NCI-H187 (cell line): ENCODE results near the gene LRRC51.
"Not testable (repeated sequence)": the region's sequence is repeated elsewhere in the genome, so short reads cannot be mapped to it uniquely, and the experiment has no call there.

Source experiments
- DNase-seq, 2 experiments: peaks; one replicate each; lab custom pipeline; 2025; lab: John Stamatoyannopoulos, UW

LRRC51 gene

DNA sequence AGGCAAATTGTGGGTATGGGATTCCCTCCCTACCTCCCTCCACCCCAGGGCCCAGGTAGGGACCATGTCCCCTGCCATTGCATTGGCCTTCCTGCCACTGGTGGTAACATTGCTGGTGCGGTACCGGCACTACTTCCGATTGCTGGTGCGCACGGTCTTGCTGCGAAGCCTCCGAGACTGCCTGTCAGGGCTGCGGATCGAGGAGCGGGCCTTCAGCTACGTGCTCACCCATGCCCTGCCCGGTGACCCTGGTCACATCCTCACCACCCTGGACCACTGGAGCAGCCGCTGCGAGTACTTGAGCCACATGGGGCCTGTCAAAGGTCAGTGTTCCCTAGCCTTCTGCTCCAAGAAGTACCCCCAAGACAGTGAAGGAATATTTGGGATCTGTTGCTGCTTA, 25.2 kb downstream of the LRRC51 start, which contains the start of gene TOMT:
TSS of gene TOMT (plus strand) at position 37 of the 400 bp plus-strand sequence. CDS start at position 65, 28 bp downstream.
- no peak for DNase-seq

DNA sequence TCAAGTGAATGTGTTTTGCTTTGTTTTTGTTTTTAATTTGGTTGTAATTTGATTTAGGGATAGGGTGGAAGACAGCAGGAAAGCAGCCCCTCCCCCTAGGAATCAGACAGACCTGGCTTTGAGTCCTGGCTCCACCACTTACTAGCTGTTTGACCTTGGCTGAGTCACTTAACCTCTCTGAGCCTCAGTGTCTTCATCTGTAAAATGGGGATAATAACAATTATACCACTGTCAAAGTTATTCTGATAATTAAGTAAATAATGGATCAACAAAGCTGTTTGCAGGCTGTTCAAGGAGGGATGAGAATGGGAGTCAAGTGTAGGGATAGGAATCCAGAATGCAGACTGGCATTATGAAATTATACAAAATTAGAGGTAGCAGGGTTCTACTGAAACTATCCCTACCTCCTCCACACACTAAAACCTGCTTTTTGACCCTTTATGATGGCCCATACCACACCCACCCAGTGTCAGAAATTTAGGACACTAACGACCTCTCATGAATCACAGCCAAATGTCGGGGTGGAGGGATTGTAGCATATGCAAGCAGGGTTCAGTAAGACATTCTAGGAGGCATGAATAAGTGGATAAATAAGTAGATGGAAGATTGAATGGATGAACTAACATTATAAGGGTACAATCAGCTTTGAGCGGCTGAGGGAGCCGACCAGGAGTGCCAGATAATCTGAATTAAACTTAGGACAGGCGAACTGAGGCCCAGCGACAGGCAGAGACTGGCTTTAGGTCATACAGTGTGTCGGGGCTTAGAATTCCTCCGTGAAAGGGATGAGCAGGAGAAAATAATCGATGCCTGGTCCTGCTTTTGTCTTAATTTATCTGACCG, 30.9 kb downstream of the LRRC51 start:
- DNase-seq: no peak

DNA sequence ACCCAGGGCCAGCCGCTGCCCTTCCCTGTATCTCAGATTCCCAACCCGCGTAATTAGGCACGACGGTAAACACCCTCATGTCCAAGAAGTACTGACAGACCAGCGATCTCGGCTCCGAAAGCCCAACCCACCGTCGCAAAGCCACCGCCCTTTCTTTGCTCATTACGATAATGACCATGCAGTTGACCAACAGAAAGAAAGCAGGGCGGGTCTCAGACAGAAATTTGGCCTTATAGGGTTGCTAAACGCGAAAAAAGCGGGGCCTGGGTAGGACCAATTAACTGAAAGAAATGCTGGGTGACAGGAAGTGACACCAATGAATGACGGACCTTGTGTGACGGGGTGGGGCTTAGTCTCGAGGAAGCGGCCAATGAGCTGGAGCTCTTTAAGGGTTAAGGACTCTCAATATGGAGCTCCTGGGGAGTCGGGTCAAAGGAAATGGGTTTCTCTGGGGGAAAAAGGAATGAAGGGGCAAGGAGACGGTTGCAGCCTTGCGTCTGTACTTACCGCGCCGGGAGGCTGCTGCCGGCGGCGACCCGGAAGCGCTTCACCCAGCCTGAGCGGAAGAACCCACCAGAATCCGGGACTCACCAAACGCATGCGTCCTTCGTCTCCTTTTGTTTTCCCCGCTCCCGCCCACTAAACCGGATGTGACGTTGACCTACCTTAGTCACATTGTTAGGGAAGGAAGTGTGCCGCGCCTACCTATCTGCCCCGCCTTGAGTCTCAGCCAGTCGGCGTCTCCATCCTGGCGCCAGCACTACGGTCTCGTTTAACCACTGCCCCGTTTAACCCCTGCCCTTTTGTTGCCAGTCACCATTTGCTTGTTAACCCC, 31.7 kb downstream of the LRRC51 start, which contains the start of gene ANAPC15:
TSS of gene ANAPC15 (minus strand) at position 553 of the 835 bp plus-strand sequence. CDS start 1,419 bp downstream, outside the sequence.
- peak; percentile 97 to 99 for DNase-seq

DNA sequence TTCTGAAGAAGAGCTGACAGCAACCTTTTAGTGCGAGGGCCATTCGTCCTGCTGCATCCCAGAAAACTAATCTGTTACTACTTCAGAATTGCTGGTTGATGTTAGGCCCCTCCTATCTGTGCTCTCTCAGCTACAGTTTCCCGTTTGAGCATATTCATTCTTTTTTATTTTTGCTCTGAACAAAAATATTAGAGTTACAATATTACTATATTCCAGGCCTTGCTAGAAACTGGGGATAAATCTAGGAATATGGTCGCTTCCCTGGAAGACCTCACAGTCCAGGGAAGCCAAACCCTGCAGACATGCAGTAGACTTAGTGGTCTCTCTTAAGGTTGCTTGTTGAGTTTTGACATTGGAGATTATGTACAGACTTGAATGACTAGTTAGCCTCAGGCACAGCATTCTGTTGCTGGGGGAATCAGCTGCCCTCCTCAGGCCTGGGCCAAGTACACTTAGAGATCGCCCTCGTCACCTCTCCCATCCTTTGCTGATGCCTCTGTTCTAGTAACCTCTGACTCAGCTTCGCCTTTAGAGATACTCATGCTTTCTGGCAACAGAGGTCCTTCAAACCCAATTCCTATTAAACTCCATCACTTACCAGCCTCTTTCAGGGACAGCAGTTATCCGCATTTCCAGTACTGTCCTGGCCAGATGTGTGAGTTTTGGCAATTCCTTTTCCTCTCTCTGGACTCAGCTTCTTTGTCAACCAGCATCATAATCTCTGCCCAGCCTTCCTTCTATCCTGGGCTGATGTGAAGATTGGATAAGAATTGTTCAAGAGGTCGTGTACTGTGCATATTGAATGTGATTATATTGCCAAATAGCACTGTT, 32.5 kb downstream of the LRRC51 start:
- no peak for DNase-seq

DNA sequence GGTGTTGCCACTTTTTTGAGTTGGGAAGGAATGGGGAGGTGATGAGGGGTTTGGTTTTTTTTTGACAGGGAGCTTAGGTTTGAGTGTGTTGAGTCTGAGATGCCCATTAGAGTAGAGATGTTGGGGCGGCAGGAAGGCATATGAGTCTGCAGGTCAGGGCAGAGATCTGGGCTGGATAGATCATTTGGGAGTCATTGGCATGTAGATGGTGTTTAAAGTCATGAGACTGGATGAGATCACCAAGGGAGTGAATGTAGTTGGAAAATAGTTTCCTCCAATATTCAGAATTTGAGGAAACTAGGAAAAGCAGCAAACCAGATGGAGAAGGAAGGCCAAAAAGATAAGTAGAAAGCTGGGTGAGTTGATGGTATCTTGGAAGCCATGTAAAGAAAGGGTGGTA, 33.9 kb downstream of the LRRC51 start:
- DNase-seq: no peak

DNA sequence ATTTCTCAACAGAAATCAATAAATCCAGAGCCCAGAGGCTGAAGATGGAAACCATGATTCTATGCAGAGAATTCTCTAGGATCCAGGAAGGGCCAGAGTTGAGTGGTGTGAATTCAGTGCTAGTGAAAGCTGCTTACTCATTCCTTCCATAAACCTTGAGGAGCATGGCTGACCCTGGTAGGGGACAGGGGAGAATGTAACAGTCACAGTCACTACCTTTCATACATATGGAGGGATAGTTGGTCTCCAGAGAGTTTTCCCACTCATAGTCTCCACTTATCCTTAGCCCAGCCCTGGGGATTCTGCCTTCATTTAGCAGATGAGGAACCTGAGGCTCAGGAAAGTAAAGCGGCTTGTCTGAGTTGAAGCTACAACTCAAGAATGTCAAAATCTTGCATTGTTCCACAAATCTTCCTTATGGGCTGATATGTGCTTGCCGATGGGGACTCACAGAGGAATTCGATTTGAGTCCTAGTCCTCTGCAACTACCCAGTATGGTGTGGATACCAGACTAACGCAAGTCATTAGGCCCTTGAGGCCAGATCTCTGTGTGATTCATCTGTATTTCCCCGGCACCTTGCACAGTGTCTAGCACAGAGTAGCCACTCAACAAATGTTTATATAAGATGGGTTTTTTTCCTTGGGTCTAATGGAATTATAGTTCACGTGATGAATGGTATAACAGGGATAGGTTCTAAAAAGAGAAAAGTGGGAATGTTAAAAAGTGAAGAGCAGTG, 35.5 kb downstream of the LRRC51 start:
- no peak for DNase-seq

DNA sequence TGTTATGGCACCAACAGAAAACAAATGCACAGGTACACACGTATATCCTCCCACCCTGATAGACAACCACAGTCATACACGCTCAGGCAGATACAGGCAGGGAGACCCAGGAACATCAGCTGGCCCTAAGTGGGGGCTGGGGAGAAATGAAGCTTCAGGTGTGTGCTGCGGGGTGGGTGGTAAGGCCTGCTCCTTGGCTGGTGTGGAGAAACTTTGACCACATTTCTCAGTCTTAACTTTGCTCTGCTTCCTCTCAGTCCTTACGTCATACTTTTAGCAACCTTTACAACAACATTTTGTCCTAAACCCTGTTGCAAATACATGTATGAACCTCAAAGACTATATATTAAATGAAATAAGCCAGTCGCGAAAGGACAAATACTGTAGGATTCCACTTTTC, 38.5 kb downstream of the LRRC51 start:
- no peak for DNase-seq

DNA sequence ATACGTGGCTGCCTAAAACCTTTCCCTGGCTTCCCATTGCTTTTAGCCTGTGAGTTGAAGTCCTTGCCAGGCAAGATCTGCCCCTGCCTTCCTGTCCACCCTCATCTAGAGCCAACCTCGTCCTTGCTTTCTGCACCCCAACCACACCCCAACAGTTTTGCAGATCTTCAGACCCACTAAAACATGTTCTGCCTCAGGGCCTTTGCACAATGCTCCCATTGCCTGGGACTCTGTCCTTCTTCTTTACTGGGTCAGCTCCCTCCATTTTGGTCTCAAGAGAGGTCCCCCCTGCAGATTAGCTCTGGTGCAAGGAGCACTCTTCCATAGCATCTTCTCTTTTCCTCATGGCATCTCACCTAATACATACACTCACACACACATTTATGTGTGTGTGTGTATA, 40.3 kb downstream of the LRRC51 start:
- no peak for DNase-seq

DNA sequence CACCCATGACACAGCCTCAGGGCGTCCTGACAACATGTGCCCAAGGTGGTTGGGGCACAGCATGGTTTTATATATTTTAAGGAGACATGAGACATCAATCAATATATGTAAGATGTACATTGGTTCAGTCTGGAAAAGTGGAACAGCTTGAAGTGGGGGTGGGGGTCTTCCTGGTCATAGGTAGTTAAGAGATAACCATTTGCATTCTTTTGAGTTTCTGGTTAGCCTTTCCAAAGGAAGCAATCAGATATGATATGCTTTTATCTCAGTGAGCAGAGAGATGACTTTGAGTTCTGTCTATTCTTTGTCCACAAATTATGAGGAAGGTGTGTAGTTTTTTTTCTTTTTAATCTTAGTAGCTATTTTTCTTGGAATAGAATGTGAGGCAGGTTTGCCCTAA, 42.0 kb downstream of the LRRC51 start:
- no peak for DNase-seq

DNA sequence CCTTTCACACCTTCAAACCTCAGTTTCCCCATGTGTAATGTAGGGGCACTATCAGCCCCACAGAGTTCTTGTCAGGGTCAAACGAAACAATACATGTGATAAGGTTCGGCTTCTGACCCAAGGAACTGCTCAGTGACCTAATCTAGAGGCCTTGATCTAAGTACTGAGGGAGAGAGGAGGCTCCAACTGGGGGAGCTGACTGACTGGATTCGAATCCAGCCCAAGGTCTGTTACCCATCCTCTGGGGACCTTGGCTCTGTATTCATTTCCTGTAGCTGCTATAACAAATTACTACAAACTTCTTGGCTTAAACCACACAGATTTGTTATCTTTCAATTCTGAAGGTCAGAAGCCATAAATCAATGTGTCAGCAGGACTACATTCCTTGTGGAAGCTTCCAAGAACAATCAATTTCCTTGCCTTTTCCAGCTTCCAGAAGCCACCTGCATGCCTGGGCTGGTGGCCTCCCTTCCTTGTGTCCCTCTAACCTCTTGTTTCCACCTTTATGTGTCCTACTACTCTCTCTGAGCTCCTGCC, 42.5 kb downstream of the LRRC51 start:
- no peak for DNase-seq

DNA sequence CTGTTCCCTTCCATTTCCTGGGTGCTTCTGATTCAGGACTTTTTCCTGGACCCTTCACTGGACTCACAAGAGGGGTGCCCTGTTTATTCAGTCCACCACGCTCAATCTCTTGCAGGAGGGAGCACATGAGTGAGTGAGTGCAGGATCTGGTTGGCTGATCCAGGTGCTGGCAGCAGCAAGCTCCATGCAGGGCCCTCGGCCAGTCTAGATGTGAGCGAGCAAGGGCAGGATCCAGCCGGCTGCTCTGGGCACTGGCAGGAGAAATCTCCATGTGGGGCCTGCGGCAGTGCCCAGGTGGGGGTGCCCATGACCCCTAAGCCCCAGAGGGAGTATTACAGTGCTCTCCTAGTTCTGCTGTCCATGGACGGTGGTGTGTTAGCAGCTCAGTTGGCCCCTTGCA, 43.4 kb downstream of the LRRC51 start:
- DNase-seq: no peak

DNA sequence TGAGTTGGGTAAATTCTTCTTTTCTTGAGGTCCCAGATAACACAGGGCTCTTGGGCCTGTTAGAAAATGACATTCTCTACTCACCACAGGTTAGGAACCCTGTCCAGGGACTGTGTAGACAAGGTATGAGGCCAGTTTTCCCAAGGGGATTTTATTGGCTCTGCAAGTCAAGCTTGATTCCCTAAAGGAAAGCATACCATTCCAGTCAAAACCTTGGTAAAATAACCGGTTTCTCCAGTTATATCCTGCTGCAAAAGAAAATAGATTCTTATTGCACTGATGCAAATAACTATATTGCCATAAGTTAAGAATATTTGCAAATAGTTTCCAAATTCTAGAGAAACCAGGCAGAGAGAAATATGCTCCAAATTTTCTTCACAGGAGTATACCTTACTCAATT, 45.3 kb downstream of the LRRC51 start:
- DNase-seq: no peak

DNA sequence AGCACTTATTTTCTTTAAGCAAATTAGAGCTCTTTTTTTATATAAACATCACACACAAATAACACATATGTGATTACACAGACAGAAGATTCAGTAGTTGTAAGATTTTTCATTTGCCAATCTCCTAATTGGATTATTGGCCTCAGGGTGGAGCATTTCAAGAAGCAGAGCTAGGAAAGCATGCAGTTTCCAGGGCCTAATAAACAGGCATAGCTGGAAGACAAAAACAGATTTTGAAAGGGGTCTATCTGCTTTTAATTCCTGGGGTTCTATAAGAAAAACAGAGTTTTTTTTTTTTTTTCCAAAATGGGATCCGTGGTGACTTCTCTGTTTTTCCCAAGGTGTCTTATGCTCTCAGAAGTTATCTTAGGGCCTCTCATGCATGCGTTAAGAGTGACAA, 47.3 kb downstream of the LRRC51 start:
- DNase-seq: no peak

DNA sequence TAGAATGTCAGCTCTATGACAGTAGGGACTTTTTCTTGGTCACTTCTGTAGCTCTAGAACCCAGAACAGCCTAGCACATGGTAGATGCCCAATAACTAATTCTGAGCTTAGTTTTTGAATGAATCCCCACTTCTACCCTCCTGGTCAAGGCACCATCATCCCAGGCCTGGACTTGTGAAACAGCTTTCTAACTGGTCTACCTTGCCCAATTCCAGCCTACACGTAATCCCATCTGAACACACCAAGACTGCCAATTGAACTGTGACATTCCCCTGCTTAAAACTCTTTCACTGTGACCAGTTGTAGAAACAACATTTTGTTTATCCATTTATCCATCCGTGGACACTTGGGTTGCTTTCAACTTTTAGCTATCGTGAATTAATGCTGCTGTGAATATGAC, 48.7 kb downstream of the LRRC51 start:
- no peak for DNase-seq

DNA sequence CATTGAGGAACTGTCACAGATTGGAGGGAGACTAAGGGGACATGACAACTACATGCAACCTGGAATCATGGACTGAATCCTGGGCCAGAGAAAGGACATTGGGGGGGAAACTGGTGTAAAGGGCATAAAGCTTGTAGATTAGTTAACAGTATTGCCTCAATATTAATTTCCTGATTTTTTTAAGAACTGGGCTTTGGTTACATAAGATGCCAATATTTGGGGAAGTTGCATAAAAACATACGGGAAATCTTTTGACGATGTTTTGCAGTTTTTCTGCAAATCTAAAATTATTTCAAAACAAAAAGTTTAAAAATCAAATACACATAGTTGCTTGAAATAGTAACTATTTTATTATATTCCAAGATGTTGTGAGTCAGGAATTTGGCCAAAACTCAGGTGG, 52.0 kb downstream of the LRRC51 start:
- no peak for DNase-seq

DNA sequence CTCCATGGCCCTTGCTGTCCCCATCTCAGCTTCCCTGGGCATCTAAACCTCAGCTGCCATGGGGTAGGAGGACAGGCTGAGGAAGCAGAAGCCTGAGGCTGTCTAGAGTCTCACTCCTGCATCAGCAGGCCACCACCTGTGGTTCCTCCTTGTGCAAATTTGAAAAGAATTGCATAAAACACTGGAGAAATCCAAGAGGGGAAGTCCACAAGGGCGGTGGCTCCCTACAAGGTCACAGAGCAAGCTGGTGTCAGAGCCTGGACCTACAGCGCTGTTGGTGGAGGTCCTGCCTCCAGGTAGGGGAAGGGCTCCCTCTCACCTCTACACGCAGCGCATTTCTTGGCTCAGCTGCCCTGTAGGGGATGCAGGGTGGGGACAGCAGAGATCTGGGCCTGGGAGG, 54.8 kb downstream of the LRRC51 start, which contains the start of gene FOLR3:
TSS of gene FOLR3 (plus strand) at position 253 of the 400 bp plus-strand sequence. CDS start 228 bp downstream, outside the sequence.
- DNase-seq: not testable (repeated sequence)

DNA sequence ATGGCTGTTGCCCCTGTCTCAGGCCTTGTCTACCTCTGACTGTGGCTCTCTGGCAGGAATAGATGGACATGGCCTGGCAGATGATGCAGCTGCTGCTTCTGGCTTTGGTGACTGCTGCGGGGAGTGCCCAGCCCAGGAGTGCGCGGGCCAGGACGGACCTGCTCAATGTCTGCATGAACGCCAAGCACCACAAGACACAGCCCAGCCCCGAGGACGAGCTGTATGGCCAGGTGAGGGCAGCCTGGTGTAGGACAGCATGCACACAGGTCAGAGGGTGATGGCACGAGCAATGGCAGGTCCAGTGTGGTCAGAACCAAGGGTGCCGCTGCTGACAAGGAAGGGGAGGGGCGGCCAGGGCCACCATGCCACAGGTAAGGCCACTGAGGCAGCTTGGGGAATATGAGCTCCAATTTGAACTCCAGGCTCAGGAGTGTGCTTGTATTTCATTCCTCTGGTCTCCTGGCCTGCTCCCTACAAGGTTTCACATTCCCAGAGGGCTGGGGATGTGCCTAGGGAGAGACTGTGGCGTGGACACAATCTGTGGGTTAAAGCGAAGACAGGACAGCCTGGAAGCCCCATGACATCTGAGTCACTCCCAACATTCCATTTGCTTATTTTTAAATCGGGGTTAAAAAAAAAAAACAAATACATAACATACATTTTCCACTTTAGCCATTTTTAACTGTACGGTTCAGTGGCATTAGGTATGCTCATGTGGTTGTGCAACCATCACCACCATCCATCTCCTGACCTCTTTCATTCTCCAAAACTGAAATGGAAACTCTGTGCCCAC, 55.4 kb downstream of the LRRC51 start:
- DNase-seq: no peak

DNA sequence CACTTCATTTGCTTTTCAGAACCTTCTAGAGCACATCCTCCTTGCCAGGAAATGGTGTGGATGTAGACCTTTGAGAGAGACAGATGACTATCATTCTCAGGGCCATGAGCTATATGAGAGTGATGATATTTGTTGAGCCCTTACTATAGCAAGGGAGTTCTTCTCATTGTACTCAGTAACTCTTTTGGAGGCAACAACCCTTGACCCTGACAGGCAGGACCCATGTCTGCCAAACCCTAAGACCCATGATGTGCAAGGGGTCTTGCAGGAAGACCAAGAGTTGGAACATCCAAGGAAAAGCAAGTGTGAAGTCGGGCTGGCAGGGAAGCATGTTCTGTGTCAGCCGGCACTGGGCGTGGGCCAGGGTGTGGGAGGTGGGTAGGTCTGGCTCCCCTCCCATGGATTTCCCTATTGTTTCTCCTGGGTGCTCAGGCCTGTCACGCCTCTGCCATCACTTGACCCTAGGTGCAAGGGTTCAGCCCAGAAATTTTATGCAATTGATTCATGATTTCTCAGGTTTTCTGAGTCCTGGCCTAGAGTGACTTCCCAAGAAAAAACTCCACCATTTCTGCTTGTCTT, 56.1 kb downstream of the LRRC51 start:
- no peak for DNase-seq

DNA sequence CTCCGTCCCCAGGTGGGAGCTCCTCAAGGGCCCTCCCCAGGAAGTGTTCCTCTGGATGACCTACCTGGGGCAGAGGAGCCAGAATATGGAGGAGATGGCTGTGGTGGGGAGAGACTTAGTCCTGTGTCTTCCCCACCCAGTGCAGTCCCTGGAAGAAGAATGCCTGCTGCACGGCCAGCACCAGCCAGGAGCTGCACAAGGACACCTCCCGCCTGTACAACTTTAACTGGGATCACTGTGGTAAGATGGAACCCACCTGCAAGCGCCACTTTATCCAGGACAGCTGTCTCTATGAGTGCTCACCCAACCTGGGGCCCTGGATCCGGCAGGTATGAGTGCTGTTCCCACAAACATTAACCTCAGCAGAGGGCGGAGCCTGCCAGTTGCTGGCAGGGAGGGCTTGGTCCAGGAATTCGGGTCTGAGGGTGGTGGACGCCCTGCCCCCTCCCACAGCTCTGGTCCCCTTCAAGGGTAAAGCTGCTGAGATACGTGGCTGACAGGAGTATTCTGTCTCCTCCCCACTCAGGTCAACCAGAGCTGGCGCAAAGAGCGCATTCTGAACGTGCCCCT, 58.3 kb downstream of the LRRC51 start:
- DNase-seq: no peak
